Endothelial cell of umbilical vein (primary cell): ENCODE measurements around the gene PRICKLE3. TPM values are rescaled to one million over a fixed set of nuclear protein-coding genes. Genes with fewer than 3 reads are reported as not detected.
A peak's percentile ranks its signal among the peaks of the same experiment; 100 is the strongest.

Experiments used
- BruUV-seq: library from RNA; stranded (reverse); fragments of 400-500 nt; replicated peaks from 2 replicates; lab custom pipeline; 2021; lab: Mats Ljungman, UMichigan
- CTCF ChIA-PET: fragments of 300-600, 350-600 bp; sonication (Branson Sonifier 250); formaldehyde crosslinking; loops from one replicate; lab custom pipeline; 2021; ENCODE audit warnings: antibody characterized with exemption, inconsistent platforms; lab: Charles Lee
- POLR2A ChIA-PET: fragments of 300-600, 350-600 bp; sonication (Branson Sonifier 250); formaldehyde crosslinking; loops from one replicate; lab custom pipeline; 2021; ENCODE audit warnings: antibody characterized with exemption, inconsistent platforms; lab: Charles Lee
- DNase-seq: peaks from one replicate; pipeline ENCODE4 v3.0.0-alpha.2; 2011; ENCODE audit warnings: low read depth, low spot score
- FAIRE-seq: peaks from 2 replicates; lab custom pipeline; 2011; peaks lifted over from hg19 to GRCh38; lab: Jason Lieb, UNC
- H2AFZ ChIP-seq: 2 replicates; pipeline ENCODE4 v1.6.0; 2012; ENCODE audit warnings: low read depth, low read length, control low read depth, inconsistent platforms
- H3K27ac ChIP-seq: 2 replicates; pipeline ENCODE4 v1.5.1; 2011; ENCODE audit warnings: low read depth, mild to moderate bottlenecking, control low read depth, low read length, moderate library complexity; ENCODE audit not compliant: insufficient read depth
- H3K27me3 ChIP-seq, 2 experiments: 2 replicates each; pipeline versions ENCODE4 v1.6.0 to v1.6.1; 2011; ENCODE audit warnings: low read length in 2 of 2, mixed read lengths in 1 of 2; ENCODE audit not compliant: control insufficient read depth in 2 of 2, insufficient read depth in 2 of 2
- H3K36me3 ChIP-seq, 2 experiments: 2 replicates in 1 of 2; 3 replicates in 1 of 2; pipeline ENCODE4 v1.5.1; 2011; ENCODE audit warnings: low read length in 2 of 2, mild to moderate bottlenecking in 1 of 2, moderate library complexity in 1 of 2; ENCODE audit not compliant: control insufficient read depth in 2 of 2, insufficient read depth in 2 of 2; ENCODE audit errors: extremely low read depth in 1 of 2
- H3K4me1 ChIP-seq: 3 replicates; pipeline ENCODE4 v1.5.1; 2011; ENCODE audit warnings: mild to moderate bottlenecking, low read length; ENCODE audit not compliant: control insufficient read depth, insufficient read depth; ENCODE audit errors: extremely low read depth
- H3K4me2 ChIP-seq: 2 replicates; pipeline ENCODE4 v1.6.1; 2011; ENCODE audit warnings: low read length, control low read depth, mixed read lengths; ENCODE audit not compliant: insufficient read depth
- H3K4me3 ChIP-seq, 3 experiments: fragments of 200-600 bp in 1 of 3; sonication (generic), shearing (Covaris generic) in 1 of 3; replicated peaks in 1 of 3; 2 replicates each; pipeline ENCODE4 v1.5.1; 2011 to 2016; ENCODE audit warnings: control low read depth in 3 of 3, low read length in 3 of 3, mild to moderate bottlenecking in 2 of 3, inconsistent platforms in 1 of 3, low read depth in 1 of 3, moderate library complexity in 1 of 3; ENCODE audit not compliant: insufficient read depth in 1 of 3
- H3K79me2 ChIP-seq: 2 replicates; pipeline ENCODE4 v1.6.0; 2012; ENCODE audit warnings: low read length, inconsistent platforms; ENCODE audit not compliant: control insufficient read depth, insufficient read depth
- H3K9ac ChIP-seq: replicated peaks from 2 replicates; pipeline ENCODE3; 2011; ENCODE audit warnings: low read length, control low read depth; ENCODE audit not compliant: insufficient read depth; ENCODE audit errors: extremely low read depth
- H3K9me1 ChIP-seq: replicated peaks from 3 replicates; pipeline ENCODE4 v1.6.0; 2011; ENCODE audit warnings: mild to moderate bottlenecking, low read length; ENCODE audit not compliant: control insufficient read depth, insufficient read depth; ENCODE audit errors: extremely low read depth
- H3K9me3 ChIP-seq: replicated peaks from 2 replicates; pipeline ENCODE4 v1.5.1; 2012; ENCODE audit warnings: low read length, inconsistent platforms; ENCODE audit not compliant: control insufficient read depth, insufficient read depth
- H4K20me1 ChIP-seq: replicated peaks from 2 replicates; pipeline ENCODE3; 2011; ENCODE audit warnings: mild to moderate bottlenecking, low read length; ENCODE audit not compliant: control insufficient read depth, insufficient read depth; ENCODE audit errors: extremely low read depth
- FOS ChIP-seq: IDR thresholded peaks from 2 replicates; pipeline ENCODE4 v1.6.1; 2011; ENCODE audit warnings: mild to moderate bottlenecking, low read length, moderate library complexity, borderline replicate concordance; ENCODE audit not compliant: insufficient read depth
- POLR2A ChIP-seq: IDR thresholded peaks from 2 replicates; pipeline ENCODE4 v1.6.1; 2012; ENCODE audit warnings: low read depth, mild to moderate bottlenecking, control low read depth, low read length
- POLR2AphosphoS5 ChIP-seq: IDR thresholded peaks from 2 replicates; pipeline ENCODE4 v1.6.1; 2012; ENCODE audit warnings: low read depth, mild to moderate bottlenecking, control low read depth, low read length, moderate library complexity; ENCODE audit not compliant: insufficient read depth
- dilution Hi-C: fragments of 300-500 bp; cut with MboI; formaldehyde crosslinking; loops from one replicate; pipeline ENCODE4 v1.15.0; 2019; ENCODE audit warnings: low sequenced_read_pairs; ENCODE audit not compliant: extremely low pct_ligation_motif_present
- intact Hi-C: fragments of 100-400 bp; cut with micrococcal nuclease; formaldehyde crosslinking; loops from one replicate; pipeline ENCODE4 v1.10.0; 2022
- polyA plus RNA-seq, 4 experiments: library from polyadenylated mRNA; depleted of rRNA in 3 of 4; stranded (reverse) in 3 of 4; unstranded in 1 of 4; fragments of >200 nt; gene quantifications; 2 replicates each; pipeline versions ENCODE4 v1.2.1 to v1.2.3, GENCODE V29; 2011 to 2012; ENCODE audit warnings: missing spikeins in 1 of 4
- total RNA-seq: library from RNA; stranded (reverse); gene quantifications from 2 replicates; pipeline ENCODE4 v1.2.3, GENCODE V29; 2021
- TF ChIP-seq, protein P1 (sequence below): IDR thresholded peaks from 2 replicates; pipeline ENCODE4 v1.6.1; 2011; ENCODE audit not compliant: insufficient read depth, insufficient read length

PRICKLE3 gene
- total and polyA plus RNA-seq, 2 donors (not counting 3 experiments of a cell fraction or from before 2014, with no cell fraction given), result 6.8 to 15.0 TPM

GRCh38 chrX:49202022-49202421 is 15.8 kb upstream of the PRICKLE3 start:
- H3K27ac ChIP-seq, result no peak overlapping the region
- CTCF ChIA-PET, result interaction anchor here (1.5 kb wide), 1 partner anchor 9 kb away, joined by 5 read pairs; no protein-coding TSS in a partner anchor
- dilution Hi-C loops, result no loop called here
- FAIRE-seq (no peak), DNase-seq (no peak)
- no peak overlapping the region for H3K4me3 ChIP-seq
- no peak overlapping the region for H3K9ac ChIP-seq
- BruUV-seq, result no TSS peak
- intact Hi-C loops, result loop anchor here (5.0 kb wide), 1 partner anchor 720 kb away; the partner anchor contains the start of gene CLCN5
- peaks cover 3% of the 10 kb centered on the region for H3K4me1 ChIP-seq
- H3K79me2 ChIP-seq, result no peaks in the 10 kb centered on the region
- no peaks in the 10 kb centered on the region for H4K20me1 ChIP-seq
- no peak overlapping the region for H3K4me2 ChIP-seq
- H3K9me3 ChIP-seq, result no peaks in the 10 kb centered on the region
- no peaks in the 10 kb centered on the region for H3K9me1 ChIP-seq
- TF ChIP-seq, protein P1, sequence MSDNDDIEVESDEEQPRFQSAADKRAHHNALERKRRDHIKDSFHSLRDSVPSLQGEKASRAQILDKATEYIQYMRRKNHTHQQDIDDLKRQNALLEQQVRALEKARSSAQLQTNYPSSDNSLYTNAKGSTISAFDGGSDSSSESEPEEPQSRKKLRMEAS, result no peak
- POLR2A ChIA-PET, result no interaction called here
- peaks cover 0 to 2% of the 10 kb centered on the region in 2 experiments for H3K27me3 ChIP-seq
- no peak overlapping the region for H2AFZ ChIP-seq
- no peaks in the 10 kb centered on the region for H3K36me3 ChIP-seq

GRCh38 chrX:49199906-49200771 is 14.0 kb upstream of the PRICKLE3 start, which contains the start of gene SYP:
SYP (minus strand) TSS chrX:49200193; CDS start chrX:49200186, 7 bp downstream.
- H3K36me3 ChIP-seq, result no peaks in the 10 kb centered on the region
- H3K27me3 ChIP-seq, result peaks cover 0 to 2% of the 10 kb centered on the region in 2 experiments
- H3K79me2 ChIP-seq, result no peaks in the 10 kb centered on the region
- H4K20me1 ChIP-seq, result no peaks in the 10 kb centered on the region
- H3K9me3 ChIP-seq, result no peaks in the 10 kb centered on the region
- H3K9ac ChIP-seq, result no peak within 1 kb of the TSS
- H3K4me1 ChIP-seq, result peaks cover 3% of the 10 kb centered on the region
- H3K4me3 ChIP-seq, result peak within 1 kb of the TSS in 1 of 3 experiments; percentile 36
- no peak within 1 kb of the TSS for H3K27ac ChIP-seq
- DNase-seq (peak; percentile 84), FAIRE-seq (peak; percentile 98)
- H3K9me1 ChIP-seq, result no peaks in the 10 kb centered on the region
- peak within 1 kb of the TSS; percentile 81 for H3K4me2 ChIP-seq
- TF ChIP-seq FOS, result no peak
- TF ChIP-seq POLR2A, result peak; percentile 85
- TF ChIP-seq POLR2AphosphoS5, result peak; percentile 72
- intact Hi-C loops (loop anchor here (1.0 to 5.0 kb wide), 3 partner anchors 9 to 722 kb away; partner anchors contain the start of genes CCDC22 and CLCN5), dilution Hi-C loops (no loop called here)
- ChIA-PET CTCF (no interaction called here), POLR2A (no interaction called here)
- H2AFZ ChIP-seq, result peak within 1 kb of the TSS; percentile 66
- BruUV-seq, result TSS peak; percentile 33
